GM21390 (cell line): ENCODE data around the gene SH3GL3.

Experiments used
- ATAC-seq: cut with Tn5 transposase; IDR thresholded peaks from one replicate; pipeline ENCODE4 v1.9.1; 2021; ENCODE audit not compliant: unreplicated experiment

The SH3GL3 gene

DNA sequence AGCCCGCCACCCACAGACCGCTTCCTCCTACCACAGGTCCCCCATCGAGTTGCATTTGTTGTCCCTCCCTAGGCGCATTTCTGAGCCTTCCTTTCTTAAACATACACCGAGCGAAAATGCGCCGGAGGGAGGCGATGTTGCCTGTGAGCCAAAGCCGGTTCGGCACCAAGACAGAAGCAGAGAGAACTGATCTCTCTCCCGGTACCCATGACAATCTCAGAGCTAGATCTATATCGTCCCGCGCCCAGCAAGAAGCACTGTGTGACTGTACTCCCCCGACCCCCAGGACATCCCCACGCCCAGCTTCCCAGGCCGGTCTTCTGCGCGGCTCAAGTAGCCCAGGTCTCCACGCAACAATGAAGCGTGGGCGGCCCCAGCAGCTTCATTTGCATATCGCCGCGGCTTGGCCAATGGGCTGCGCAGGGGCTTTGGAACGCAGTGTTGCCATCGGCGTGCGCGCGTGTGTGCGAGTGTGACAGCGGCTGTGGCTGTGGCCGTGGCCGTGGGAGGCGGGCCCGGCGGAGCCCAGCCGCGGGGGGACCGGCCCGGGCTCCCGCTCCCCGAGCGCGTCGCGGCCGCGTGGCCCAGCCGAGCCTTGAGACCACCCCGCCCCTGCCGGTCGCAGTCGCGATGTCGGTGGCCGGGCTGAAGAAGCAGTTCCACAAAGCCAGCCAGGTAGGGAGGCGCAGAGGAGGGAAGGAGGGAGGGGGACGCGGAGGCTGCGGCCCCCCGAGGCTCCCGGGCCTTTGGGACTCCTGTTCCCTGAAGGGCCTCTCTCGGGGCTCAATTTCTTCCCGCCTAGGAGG, at the start of gene SH3GL3:
Gene SH3GL3, plus strand, starts transcription at position 438 of the 806 bp plus-strand sequence. Its CDS starts 193 bp downstream, at position 631.
- peak; percentile 89 for ATAC-seq

GRCh38 chr15:83398626-83399025, 48.5 kb upstream of the SH3GL3 start:
- no peak for ATAC-seq

GRCh38 chr15:83404121-83404520, 43.0 kb upstream of the SH3GL3 start:
- no peak for ATAC-seq

DNA sequence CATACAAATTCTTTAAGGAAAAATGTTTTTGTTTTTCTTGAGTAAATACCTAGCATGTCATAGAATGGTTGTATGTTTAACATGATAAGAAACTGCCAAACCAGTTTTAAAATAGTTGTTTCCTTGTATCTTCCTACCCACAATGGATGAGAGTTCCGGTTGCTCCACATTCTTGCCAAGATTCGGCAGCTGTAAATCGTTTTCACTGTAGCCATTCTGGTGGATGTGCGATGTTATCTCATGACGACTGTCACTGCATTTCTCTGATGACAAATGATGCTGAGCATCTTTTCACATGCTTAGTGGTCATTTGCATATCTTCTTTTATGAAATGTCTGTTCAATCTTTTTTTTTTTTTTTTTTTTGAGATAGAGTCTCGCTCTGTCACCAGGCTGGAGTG, 36.6 kb upstream of the SH3GL3 start:
- no peak for ATAC-seq

DNA sequence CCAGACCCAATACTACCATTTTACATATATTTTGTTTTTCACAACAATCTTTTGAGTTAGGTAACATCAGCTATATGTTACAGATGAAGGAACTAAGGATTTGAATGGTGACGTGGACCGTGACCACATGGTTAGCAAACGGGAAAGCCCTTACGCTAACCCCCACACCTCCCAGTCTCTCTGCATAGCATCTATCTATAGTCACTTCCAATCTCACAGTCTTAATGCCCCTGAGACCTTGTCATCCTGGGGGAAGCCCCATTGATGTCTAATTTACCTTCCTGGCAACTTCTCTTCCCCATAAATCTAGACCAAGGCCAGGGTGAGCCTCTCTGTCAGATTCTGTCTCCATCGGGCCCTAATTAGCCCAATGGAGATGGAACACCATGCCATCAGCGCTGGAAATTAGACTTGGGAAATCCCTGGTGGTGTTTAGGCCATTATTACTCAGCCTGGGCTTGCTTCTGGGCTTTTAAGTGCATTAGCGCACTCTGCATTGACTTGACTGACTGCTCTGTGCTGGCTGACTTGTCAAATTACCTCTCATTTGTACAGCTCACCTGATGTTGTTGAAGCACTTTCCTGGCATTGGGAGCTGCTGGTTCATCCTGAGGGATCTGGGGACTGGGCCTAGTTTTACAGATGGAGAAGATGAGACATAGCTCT, 34.0 kb upstream of the SH3GL3 start:
- ATAC-seq: no peak

DNA sequence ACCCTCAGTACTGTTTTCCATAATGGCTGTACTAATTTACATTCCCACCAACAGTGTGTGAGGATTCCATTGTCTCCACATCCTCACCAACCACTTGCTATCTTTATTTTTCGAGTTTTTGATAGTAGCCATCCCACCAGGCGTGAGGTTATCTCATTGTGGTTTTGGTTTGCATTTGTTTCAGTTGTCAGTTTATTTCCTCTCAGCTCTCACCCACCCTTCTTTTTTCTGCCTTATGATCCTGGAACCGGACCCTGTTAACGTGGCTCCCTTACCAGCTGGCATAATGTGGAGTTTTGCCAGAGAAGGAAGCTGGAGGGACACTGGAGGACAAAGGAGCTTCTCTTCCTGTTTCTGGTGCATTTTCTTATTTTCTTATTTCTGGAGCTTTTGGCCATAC, 25.1 kb upstream of the SH3GL3 start:
- no peak for ATAC-seq

DNA sequence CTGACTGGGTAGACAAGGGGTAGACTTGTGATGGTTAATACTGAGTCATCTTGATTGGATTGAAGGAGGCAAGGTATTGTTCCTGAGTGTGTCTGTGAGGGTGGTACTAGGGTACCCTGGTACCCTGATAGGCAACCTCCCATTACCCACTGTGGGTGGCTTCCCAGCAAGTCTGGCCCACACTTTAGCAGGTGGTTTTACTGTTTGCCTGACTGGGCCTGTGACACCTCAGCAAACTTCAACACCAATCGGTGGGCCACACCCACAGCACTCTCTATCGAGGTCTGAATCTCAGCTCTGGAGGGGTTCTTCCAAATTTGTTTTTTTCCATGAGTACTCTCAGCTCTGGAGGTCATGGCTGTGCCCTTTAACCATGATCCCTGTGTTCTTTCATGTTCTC, 24.6 kb upstream of the SH3GL3 start:
- ATAC-seq: no peak

DNA sequence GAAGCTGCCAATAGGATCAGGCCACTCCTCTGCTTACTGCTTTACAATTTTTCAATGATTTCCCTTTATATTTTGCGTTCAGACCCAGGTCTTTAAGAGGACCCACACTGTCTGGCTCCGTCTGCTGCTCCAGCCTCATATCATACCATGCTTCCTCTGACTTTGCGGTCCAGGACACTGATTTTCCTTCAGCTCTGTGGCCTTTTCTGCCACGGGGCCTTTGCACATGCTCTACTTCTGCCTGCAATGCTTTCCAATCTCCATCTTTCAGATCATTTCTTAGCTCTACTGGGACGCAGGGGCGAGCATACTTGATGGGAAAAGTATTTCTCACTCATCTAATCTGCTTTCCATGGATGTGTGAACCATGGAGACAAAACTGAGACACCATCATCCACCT, 23.0 kb upstream of the SH3GL3 start:
- ATAC-seq: no peak

DNA sequence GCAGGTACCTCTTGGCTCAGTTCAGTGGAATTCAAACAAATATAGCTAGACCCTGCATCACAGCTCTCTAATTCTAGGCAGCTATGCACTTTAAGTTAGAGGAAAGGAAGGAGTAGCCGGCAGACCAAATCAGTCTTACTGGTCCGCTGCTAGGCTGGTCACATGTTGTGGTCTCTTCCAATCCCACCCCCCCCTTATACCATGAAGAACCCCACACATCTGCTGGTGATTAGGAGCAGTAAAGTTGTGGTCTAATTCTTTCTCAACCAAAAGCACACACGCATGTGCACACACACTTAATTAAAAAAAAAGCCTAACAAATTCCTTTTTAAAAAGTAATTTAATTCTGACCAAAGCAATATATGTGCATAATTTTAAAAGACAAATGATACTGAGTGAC, 16.7 kb upstream of the SH3GL3 start:
- ATAC-seq: no peak

DNA sequence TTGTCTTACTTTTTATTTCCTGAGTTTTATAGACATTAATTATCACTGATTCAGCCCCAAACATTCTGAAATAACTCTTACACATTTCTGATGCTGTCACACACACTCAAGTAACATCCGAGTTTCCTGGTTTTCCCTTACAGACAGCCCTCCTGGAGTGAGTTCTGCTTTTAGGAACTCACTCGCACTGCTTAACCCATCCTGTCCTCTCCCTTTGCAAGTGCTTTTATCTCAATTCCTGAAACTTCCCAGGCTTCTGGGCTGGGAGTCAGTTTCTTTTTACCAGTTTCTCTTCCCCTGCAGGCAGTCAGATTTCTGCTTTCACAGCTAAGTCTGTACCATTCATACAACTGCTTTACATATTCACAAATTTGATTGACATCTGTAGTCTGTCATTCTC, 15.6 kb upstream of the SH3GL3 start:
- ATAC-seq: no peak

DNA sequence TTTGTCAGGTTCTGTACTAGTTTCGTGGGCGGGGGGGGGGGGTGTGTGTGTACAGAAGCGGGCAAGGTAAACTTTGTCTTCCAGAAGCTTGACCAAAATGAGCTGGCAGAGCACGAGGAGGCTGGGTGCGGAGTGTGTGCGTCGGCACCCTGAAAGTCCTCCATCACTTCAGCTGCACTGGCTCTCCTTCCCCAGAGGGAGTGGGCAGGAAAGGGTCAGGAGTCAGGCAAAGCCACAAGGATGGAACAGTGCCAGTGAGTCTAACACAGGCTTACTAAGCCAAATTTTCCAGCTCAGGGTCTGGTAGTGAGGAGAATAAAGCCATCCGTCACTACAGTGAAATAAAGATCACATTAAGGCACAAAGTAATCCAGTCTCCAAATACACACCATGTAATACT, 11.9 kb upstream of the SH3GL3 start:
- no peak for ATAC-seq

DNA sequence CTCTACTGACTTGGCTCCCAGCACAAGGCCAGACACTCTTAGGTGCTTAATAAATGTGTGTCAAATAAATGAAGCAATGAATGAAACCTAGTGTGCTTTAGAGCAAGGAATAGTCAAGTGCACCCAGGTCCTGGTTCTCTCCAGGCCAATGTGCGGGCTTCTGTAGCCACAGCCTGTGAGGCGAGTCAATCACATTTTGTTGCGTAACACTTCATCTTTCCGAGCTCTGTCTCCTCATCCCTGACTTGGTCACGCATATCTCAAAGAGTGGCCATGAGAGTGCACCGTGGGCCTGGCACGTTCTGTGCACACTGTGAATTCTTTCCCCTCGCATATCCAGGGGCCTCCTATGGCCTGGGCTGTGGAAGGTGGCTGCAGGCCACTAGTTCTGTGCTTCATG, 11.4 kb upstream of the SH3GL3 start:
- ATAC-seq: no peak

DNA sequence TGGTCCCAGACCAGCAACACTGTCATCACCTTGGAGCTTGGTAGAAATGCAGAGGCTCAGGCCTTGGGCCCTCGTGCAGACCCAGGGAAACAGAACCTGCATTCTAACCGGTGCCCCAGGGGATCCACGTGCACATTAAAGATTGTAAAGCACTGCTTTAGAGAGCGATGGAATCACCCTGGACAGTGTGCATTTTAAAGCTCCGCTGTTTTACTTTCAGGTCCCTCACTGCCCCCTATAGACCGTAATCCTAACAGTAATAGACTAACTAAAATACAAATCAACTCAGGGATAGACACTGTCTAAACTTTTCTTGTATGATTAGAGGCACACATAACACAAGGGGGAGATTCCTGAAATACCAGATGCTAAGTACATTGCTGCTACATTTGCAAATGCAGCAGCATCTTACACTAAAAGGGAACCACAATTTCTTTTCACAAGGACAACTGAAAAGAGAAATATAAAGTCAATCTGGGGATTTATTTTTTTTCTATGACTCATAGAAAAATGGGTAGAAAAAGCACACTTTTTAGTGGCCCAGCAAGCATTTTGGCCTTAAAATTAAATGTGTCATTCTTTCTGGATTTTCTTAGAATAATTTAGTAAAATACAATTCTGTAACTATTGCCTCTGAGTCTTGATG, 10.5 kb upstream of the SH3GL3 start:
- no peak for ATAC-seq

DNA sequence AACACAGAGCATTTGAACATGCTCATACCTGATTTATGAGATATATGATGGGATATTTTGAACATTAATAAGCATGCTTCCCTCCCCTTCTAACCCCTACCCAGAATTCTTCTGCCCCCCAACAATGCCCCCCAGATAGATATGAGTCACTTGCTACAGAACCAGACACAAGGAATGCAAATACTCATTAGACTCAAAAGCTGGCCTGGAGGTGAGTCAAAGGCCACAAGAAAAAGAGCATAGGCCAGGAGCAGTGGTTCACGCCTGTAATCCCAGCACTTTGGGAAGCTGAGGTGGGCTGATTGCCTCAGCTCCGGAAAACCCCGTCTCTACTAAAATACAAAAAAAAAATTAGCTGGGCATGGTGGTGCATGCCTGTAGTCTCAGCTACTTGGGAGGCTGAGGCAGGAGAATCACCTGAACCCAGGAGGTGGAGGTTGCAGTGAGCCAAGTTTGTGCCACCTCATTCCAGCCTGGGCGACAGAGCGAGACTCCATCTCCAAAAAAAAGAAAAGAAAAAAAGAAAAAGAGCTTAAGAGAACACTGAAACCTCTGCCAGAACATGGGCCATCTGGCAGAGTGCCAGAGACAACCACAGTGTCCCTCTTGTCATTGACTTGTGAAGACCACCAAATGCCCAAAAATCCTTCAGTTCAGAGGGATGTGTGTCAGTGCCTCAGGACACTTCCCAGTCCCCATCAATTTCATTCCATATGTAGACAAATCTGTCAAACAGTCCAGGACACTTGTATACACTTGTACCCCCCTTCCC, 3.9 kb upstream of the SH3GL3 start:
- ATAC-seq: no peak

DNA sequence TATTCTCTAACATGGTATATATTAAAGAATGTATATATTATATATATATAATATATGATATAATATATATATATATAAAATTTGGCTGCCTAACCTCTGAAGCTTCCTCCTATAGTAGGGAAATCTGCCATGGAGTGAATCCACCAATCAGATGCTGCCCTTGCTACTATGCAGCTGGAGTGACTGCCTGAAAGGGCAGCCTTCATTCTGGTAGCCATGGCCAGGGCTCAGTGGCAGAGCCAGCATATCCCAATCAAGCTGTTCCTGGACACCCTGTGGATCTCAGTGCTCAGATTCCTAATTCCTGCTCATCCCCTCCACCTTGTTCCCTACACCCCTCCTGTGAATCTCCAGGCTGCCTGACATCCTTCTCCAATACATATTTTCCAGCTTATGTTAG, 2.2 kb upstream of the SH3GL3 start:
- no peak for ATAC-seq

- ATAC-seq: no peak
Observed at GRCh38 chr15:83445643-83446042, 1.5 kb upstream of the SH3GL3 start.

DNA sequence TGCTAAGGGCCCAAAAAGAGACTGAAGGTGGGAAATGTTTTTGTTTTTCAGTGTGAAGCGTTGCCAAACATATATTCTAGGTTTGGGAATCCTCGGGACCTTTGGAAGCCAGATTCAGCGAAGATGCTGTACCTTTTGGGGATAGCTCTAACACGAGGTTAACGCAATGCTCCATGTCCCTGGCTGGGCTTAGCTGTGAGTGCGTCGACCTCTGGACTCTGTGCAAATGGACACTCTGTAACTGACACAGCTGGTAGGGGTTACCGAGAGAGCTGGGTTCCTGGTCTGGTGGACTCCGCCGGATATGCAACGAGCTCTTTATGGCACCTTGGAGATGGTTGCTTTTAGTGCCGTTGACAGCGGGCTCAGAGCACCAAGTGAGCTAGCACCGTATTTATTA, 724 bp upstream of the SH3GL3 start:
- no peak for ATAC-seq

- ATAC-seq: no peak
Observed at GRCh38 chr15:83449250-83449671, 2.1 kb downstream of the SH3GL3 start.

DNA sequence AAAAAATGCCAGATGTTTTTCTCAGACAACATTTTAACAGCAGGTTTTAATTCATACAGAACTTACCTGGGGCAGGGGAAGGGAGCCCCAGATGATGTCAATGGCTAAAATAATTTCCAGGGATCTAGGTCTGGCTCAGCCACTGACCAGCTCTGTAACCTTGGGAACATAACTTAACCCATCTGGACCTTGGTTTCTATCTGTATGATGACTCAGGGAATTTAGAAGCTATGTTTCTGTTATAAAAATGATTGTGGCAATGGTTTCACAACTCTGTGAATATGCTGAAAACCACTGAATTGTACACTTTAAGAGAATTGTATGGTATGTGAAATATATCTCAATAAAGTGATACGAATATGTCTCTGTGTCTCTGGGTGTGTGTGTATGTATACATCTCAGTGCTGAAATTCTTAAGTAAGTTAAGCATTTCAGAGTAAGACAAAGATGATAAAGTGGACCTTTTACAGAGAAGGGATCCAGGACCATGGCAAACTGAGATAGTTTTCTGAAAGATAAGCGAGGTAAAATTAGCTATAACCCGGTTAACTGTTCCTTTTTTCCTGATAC, 2.9 kb downstream of the SH3GL3 start:
- no peak for ATAC-seq

- ATAC-seq: no peak
Observed at GRCh38 chr15:83457149-83457548, 10.0 kb downstream of the SH3GL3 start.

DNA sequence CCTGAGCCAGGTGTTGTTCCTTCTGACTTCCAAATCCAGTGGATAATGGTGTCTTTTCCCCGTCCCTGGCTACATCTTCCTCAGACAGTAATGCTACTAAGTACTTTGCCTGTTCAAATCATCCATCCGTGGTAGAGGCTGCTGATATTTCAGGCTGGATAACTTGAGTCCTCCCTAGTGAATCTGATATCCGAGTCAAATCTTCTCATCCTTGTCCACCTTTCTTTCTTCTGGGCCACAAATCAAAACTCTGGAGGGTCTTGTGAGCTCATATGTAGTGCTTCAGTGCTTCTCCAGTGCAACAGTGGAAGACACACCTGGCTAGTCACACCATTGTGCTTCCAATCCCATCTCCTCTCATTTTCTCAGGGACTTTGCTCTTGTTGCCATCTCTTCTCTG, 11.2 kb downstream of the SH3GL3 start:
- ATAC-seq: no peak
